Keratinocyte (primary cell): ENCODE results near the gene C4BPA. TPM values are rescaled to one million over a fixed set of nuclear protein-coding genes. Genes with fewer than 3 reads are reported as not detected.

Experiments used
- DNase-seq: peaks from one replicate; pipeline ENCODE4 v3.0.0-alpha.2; 2011; ENCODE audit warnings: low read depth, missing footprints, low spot score
- FAIRE-seq: peaks from 2 replicates; lab custom pipeline; 2011; peaks lifted over from hg19 to GRCh38; lab: Jason Lieb, UNC
- H2AFZ ChIP-seq: 2 replicates; pipeline ENCODE4 v1.6.0; 2012; ENCODE audit warnings: low read length, control low read depth, inconsistent platforms; ENCODE audit not compliant: control insufficient read depth
- H3K27ac ChIP-seq: 2 replicates; pipeline ENCODE4 v1.5.1; 2011; ENCODE audit warnings: low read length; ENCODE audit not compliant: control insufficient read depth, insufficient read depth
- H3K27me3 ChIP-seq: 3 replicates; pipeline ENCODE4 v1.6.0; 2011; ENCODE audit warnings: low read length; ENCODE audit not compliant: control insufficient read depth, insufficient read depth; ENCODE audit errors: extremely low read depth
- H3K36me3 ChIP-seq, 2 experiments: 2 replicates in 1 of 2; 3 replicates in 1 of 2; pipeline ENCODE4 v1.5.1; 2011; ENCODE audit warnings: low read length in 2 of 2, mild to moderate bottlenecking in 1 of 2; ENCODE audit not compliant: control insufficient read depth in 2 of 2, insufficient read depth in 2 of 2; ENCODE audit errors: extremely low read depth in 1 of 2
- H3K4me1 ChIP-seq: 3 replicates; pipeline ENCODE4 v1.5.1; 2011; ENCODE audit warnings: low read length; ENCODE audit not compliant: control insufficient read depth, insufficient read depth; ENCODE audit errors: extremely low read depth
- H3K4me2 ChIP-seq: 3 replicates; pipeline ENCODE4 v1.6.0; 2011; ENCODE audit warnings: low read depth, low read length; ENCODE audit not compliant: control insufficient read depth, insufficient read depth; ENCODE audit errors: extremely low read depth
- H3K4me3 ChIP-seq, 3 experiments: fragments of 200-600 bp in 1 of 3; sonication (generic) in 1 of 3; 2 replicates in 2 of 3; 3 replicates in 1 of 3; pipeline ENCODE4 v1.5.1; 2011 to 2016; ENCODE audit warnings: low read length in 3 of 3, mild to moderate bottlenecking in 3 of 3, control low read depth in 2 of 3, inconsistent platforms in 1 of 3, low read depth in 1 of 3, mixed read lengths in 1 of 3, mixed run types in 1 of 3, moderate library complexity in 1 of 3; ENCODE audit not compliant: control insufficient read depth in 2 of 3, insufficient read depth in 2 of 3; ENCODE audit errors: extremely low read depth in 1 of 3
- H3K79me2 ChIP-seq: 2 replicates; pipeline ENCODE4 v1.6.0; 2012; ENCODE audit warnings: low read length; ENCODE audit not compliant: control insufficient read depth, insufficient read depth
- H3K9ac ChIP-seq: 3 replicates; pipeline ENCODE4 v1.6.0; 2011; ENCODE audit warnings: low read length; ENCODE audit not compliant: control insufficient read depth, insufficient read depth; ENCODE audit errors: extremely low read depth
- H3K9me1 ChIP-seq: 3 replicates; pipeline ENCODE4 v1.6.0; 2011; ENCODE audit warnings: low read length; ENCODE audit not compliant: control insufficient read depth, insufficient read depth; ENCODE audit errors: extremely low read depth
- H3K9me3 ChIP-seq: 2 replicates; pipeline ENCODE4 v1.5.1; 2012; ENCODE audit warnings: low read depth, low read length; ENCODE audit not compliant: control insufficient read depth
- H4K20me1 ChIP-seq: 3 replicates; pipeline ENCODE4 v1.6.0; 2011; ENCODE audit warnings: low read length; ENCODE audit not compliant: control insufficient read depth, insufficient read depth; ENCODE audit errors: extremely low read depth
- CTCF ChIP-seq, 3 experiments: IDR thresholded peaks in 1 of 3; conservative IDR thresholded peaks in 1 of 3; optimal IDR thresholded peaks in 1 of 3; 2 replicates in 2 of 3; 3 replicates in 1 of 3; pipeline versions ENCODE3 to v1.5.1; 2011; ENCODE audit warnings: low read length in 3 of 3, mild to moderate bottlenecking in 3 of 3, moderate library complexity in 2 of 3, control low read depth in 1 of 3, inconsistent platforms in 1 of 3; ENCODE audit not compliant: insufficient read depth in 2 of 3; ENCODE audit errors: extremely low read depth in 1 of 3
- EZH2 ChIP-seq: IDR thresholded peaks from one replicate; pipeline ENCODE4 v1.6.1; 2012; ENCODE audit warnings: inconsistent platforms, mild to moderate bottlenecking, low read length, moderate library complexity
- dilution Hi-C: fragments of 300-500 bp; cut with MboI; formaldehyde crosslinking; loops from one replicate; pipeline ENCODE4 v1.7.0; 2020; ENCODE audit warnings: low sequenced_read_pairs; ENCODE audit not compliant: extremely low pct_ligation_motif_present
- polyA plus RNA-seq, 5 experiments: library from polyadenylated mRNA; depleted of rRNA in 3 of 5; stranded (reverse) in 3 of 5; stranded (forward) in 1 of 5; unstranded in 1 of 5; fragments of >200 nt; gene quantifications; 1 replicate in 1 of 5; 2 replicates in 3 of 5; 3 replicates in 1 of 5; pipeline versions ENCODE4 v1.2.1 to v1.2.3, GENCODE V29; 2011 to 2012; ENCODE audit warnings: missing spikeins in 2 of 5, low read depth in 1 of 5, low replicate concordance in 1 of 5

Gene C4BPA
- polyA plus RNA-seq, 1 donor (not counting 4 experiments of a cell fraction or from before 2014, with no cell fraction given) = not detected

- no peak for DNase-seq
These were observed 30.5 kb downstream of the C4BPA start for GRCh38 chr1:207134581-207134980.

GRCh38 chr1:207139616-207140015 is 35.6 kb downstream of the C4BPA start:
- TF ChIP-seq EZH2 (no peak), CTCF (optimal IDR thresholded peaks at IDR 0.05 in 1 of 3, IDR thresholded peaks at IDR 0.05 in 1 of 3, conservative IDR thresholded peaks at IDR 0.05 in 1 of 3; ENCODE audit: extremely low read depth in 1 of 3, insufficient read depth in 2 of 3, low read length in 3 of 3) (no peak)
- H3K4me2 ChIP-seq = no peak overlapping the region
- H3K9ac ChIP-seq = no peak overlapping the region
- dilution Hi-C loops = no loop called here
- H3K27me3 ChIP-seq = no peaks in the 10 kb centered on the region
- H3K27ac ChIP-seq = no peak overlapping the region
- no peak overlapping the region for H2AFZ ChIP-seq
- DNase-seq (no peak), FAIRE-seq (no peak)
- H3K4me1 ChIP-seq = no peaks in the 10 kb centered on the region
- no peaks in the 10 kb centered on the region for H3K36me3 ChIP-seq
- no peaks in the 10 kb centered on the region for H3K9me1 ChIP-seq
- no peak overlapping the region for H3K4me3 ChIP-seq
- no peaks in the 10 kb centered on the region for H4K20me1 ChIP-seq
- H3K9me3 ChIP-seq = no peaks in the 10 kb centered on the region
- H3K79me2 ChIP-seq = no peaks in the 10 kb centered on the region

More at GRCh38 chr1:207134581-207134980, 30.5 kb downstream of the C4BPA start:
- H3K27me3 ChIP-seq = no peaks in the 10 kb centered on the region
- no peak overlapping the region for H3K4me3 ChIP-seq
- H4K20me1 ChIP-seq = no peaks in the 10 kb centered on the region
- no peaks in the 10 kb centered on the region for H3K36me3 ChIP-seq
- H3K79me2 ChIP-seq = no peaks in the 10 kb centered on the region
- no peak overlapping the region for H3K9ac ChIP-seq
- H2AFZ ChIP-seq = no peak overlapping the region
- no peak for TF ChIP-seq CTCF (optimal IDR thresholded peaks at IDR 0.05 in 1 of 3, IDR thresholded peaks at IDR 0.05 in 1 of 3, conservative IDR thresholded peaks at IDR 0.05 in 1 of 3; ENCODE audit: extremely low read depth in 1 of 3, insufficient read depth in 2 of 3, low read length in 3 of 3)
- no peak for TF ChIP-seq EZH2
- H3K4me1 ChIP-seq = no peaks in the 10 kb centered on the region
- H3K27ac ChIP-seq = no peak overlapping the region
- dilution Hi-C loops = no loop called here
- H3K9me3 ChIP-seq = no peaks in the 10 kb centered on the region
- H3K9me1 ChIP-seq = no peaks in the 10 kb centered on the region
- H3K4me2 ChIP-seq = no peak overlapping the region
- FAIRE-seq = no peak
